ENCODE measurements around the gene CAPN11.
A peak's percentile ranks its signal among the peaks of the same experiment; 100 is the strongest.

CAPN11 gene

DNA sequence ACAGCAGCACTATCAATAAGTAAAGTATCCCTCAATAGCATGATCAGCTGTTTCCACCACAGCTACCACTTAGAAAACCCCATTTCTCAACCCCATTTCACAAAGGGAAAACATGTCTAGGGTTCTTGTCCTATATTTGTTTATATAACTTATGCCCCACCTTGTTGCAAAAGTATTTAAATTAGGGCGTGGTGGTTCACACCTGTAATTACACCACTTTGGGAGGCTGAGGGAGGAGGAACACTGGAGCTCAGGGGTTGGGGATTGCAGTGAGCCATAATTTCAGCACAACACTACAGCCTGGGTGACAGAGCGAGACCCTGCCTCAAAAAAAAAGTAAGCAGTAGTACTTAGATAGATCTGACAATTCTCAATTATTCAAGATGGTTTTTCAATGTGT is 35.1 kb upstream of the CAPN11 start:
- no peaks in the 10 kb centered on the region for H3K9me3 Mint-ChIP-seq
- peaks cover 52 to 64% of the 10 kb centered on the region in 2 donors for H3K4me1 Mint-ChIP-seq (ENCODE audit: low read depth in 2 of 2)
- H3K36me3 Mint-ChIP-seq (ENCODE audit: insufficient read depth) = peaks cover 17% of the 10 kb centered on the region
- ATAC-seq (replicated peaks) = no peak
- H3K4me3 Mint-ChIP-seq = peak overlapping the region; percentile 34 to 57
- no peak for DNase-seq
- H3K27me3 Mint-ChIP-seq = no peaks in the 10 kb centered on the region
- peak overlapping the region; percentile 86 to 88 for H3K27ac Mint-ChIP-seq

DNA sequence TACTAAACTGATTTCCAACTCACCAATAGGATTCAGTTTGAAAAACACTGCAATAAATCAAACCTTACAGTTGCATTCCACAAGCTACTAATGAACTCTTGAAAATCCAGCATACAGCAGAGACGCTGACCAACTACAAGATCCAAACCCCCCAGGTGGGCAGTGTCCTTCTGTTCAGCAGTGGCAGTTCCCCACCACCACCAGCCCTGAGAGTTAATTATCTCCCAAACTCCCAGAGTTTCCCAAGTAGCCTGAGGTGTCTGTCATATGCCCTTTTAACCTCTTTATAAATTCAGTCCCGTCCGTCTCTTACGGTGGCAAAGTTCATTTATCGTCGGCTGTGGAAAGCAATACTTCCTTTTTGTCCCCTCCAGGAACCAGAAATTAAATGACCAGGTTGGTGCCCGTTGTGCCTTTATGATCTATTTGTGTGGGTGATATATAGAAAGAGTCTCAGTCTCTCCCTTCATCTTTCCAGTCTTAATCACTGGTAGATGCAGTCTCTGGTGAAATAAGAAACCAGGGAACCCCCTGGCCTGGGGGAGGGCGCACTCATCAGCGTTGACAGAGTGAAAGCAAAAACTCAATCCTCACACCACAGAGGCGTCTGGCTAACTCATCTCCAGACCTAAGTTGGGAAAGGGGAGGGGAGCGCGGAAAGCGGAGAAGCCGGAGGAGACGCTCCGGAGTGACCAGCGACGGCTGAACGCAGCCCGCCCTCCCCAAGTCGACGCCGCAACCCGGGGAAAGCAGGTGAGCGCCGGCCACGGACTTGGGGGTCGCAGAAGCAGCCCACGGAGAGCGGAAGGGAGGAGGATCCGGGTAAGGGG is 32.1 kb upstream of the CAPN11 start:
- Mint-ChIP-seq H3K27ac (peak overlapping the region; percentile 99), H3K36me3 (ENCODE audit: insufficient read depth) (peaks cover 28% of the 10 kb centered on the region), H3K4me1 (ENCODE audit: low read depth in 2 of 2) (peaks cover 45 to 53% of the 10 kb centered on the region in 2 donors), H3K9me3 (no peaks in the 10 kb centered on the region), H3K27me3 (no peaks in the 10 kb centered on the region), H3K4me3 (peak overlapping the region; percentile 98)
- DNase-seq (peak; percentile 57 to 62 (median 61)), ATAC-seq (replicated peaks) (peak; percentile 66)

DNA sequence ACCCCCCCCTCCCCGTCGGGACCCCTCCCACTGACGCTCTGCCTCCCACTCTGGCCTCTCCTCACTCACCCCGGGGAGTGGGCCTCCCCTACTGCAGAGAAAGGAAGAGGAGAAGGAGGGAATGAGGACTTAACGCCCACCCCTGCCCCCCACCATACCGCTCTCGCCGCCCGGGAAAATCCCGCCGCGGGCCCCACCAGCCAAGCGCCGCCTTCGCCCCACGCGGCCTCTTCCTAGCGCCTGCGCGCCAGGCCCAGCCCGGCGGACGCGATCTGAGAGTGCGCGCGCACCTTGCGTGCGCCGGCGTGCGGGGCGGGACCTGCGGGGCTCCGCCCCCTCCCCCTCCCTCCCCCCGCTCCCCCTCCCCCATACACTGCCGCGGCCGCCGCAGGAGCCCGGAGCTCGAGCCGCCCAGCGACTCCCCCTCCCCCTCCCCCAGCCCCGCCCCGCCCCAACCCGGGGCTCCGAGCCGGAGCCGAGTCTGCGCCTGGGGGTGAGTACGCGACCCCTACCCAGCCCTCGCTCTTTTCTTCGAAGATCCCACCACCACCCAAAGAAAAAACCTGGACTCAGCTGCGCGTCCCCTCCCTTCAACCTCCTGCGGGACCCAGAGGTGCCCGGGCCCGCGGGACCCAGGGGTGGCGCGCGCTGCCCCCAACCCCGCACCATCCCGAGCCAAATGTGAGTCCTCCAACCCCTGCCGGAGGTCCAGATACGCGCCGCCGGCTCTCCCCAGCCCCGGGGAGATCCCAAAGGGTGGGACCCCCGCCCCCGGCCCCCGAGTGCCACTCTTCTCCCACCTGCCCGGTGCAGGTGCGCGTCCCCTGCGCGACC is 31.2 kb upstream of the CAPN11 start, which contains the start of the genes MRPL14 and TMEM63B:
Gene MRPL14, minus strand, starts transcription at position 267 of the 834 bp plus-strand sequence. CDS start 10,841 bp downstream, outside the sequence.
Gene TMEM63B, plus strand, starts transcription at position 369 of the 834 bp plus-strand sequence. CDS start 7,031 bp downstream, outside the sequence.
- Mint-ChIP-seq H3K4me3 (peak within 1 kb of the TSS; percentile 98), H3K4me1 (ENCODE audit: low read depth in 2 of 2) (peaks cover 47 to 57% of the 10 kb centered on the region in 2 donors), H3K36me3 (ENCODE audit: insufficient read depth) (peaks cover 32% of the 10 kb centered on the region), H3K27me3 (no peaks in the 10 kb centered on the region), H3K27ac (peak within 1 kb of the TSS; percentile 99), H3K9me3 (no peaks in the 10 kb centered on the region)
- DNase-seq = peak; percentile 83 to 91 (median 88)
- ATAC-seq (replicated peaks) = peak; percentile 85

GRCh38 chr6:44128020-44128917 is 30.4 kb upstream of the CAPN11 start:
- Mint-ChIP-seq H3K9me3 (no peaks in the 10 kb centered on the region), H3K4me3 (peak overlapping the region; percentile 98), H3K27me3 (no peaks in the 10 kb centered on the region), H3K27ac (peak overlapping the region; percentile 65 to 99), H3K4me1 (ENCODE audit: low read depth in 2 of 2) (peaks cover 38 to 53% of the 10 kb centered on the region in 2 donors), H3K36me3 (ENCODE audit: insufficient read depth) (peaks cover 32% of the 10 kb centered on the region)
- peak in 1 of 3 experiments; percentile 8 for DNase-seq
- ATAC-seq (replicated peaks) = no peak

DNA sequence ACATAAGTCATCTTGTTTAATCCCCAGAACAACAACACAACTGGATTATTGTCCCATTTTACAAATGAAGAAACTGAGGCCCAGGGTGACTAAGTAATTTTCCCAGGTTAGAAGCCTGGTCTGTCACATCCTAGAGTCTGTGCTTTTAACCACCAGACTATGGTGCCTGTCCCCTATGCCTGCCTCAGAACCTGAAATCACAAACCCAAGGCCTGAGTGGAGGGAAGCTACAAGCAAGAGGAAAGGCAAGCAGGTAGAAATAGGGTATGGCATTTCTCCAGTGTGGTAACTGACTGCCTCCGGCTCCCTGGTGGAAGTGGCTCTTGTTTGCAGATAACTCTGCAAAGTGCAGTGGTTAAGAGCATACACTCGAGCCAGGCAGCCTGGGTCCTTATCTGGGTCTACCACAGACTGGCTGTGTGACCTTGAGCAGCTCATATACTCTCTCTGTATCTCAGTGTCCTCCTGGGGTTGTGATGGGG is 28.7 kb upstream of the CAPN11 start:
- H3K36me3 Mint-ChIP-seq (ENCODE audit: insufficient read depth) = peaks cover 35% of the 10 kb centered on the region
- peaks cover 27 to 41% of the 10 kb centered on the region in 2 donors for H3K4me1 Mint-ChIP-seq (ENCODE audit: low read depth in 2 of 2)
- peak overlapping the region in 1 of 2 donors; percentile 77 for H3K27ac Mint-ChIP-seq

DNA sequence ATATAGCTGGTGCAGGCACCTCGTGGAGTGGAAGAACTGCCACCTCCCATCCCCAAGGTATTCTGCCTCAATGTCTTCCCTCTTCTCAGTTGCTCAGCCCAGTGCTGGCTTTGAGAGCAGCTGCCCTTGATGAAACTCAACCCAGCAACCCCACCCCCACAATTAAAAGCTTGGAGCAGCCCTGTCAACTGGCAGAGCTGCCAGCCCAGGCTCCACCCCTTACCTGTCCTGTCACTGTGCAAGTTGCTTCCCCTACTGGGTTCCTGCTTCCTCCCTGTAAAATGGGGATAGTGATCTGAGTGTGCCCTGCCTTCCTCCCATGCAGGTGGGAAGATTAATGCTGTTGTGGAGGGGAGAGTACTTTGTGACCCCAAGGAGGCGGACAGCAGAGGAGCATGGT is 26.7 kb upstream of the CAPN11 start:
- H3K9me3 Mint-ChIP-seq = no peaks in the 10 kb centered on the region

More for the DNA sequence above, 28.7 kb upstream of the CAPN11 start:
- no peaks in the 10 kb centered on the region for H3K27me3 Mint-ChIP-seq
- ATAC-seq (replicated peaks) (no peak), DNase-seq (no peak)
- no peaks in the 10 kb centered on the region for H3K9me3 Mint-ChIP-seq
- H3K4me3 Mint-ChIP-seq = peak overlapping the region; percentile 57 to 98

GRCh38 chr6:44132476-44132875 is 26.1 kb upstream of the CAPN11 start:
- Mint-ChIP-seq H3K9me3 (no peaks in the 10 kb centered on the region), H3K4me3 (no peak overlapping the region), H3K4me1 (ENCODE audit: low read depth in 2 of 2) (peaks cover 16 to 34% of the 10 kb centered on the region in 2 donors), H3K36me3 (ENCODE audit: insufficient read depth) (peaks cover 34% of the 10 kb centered on the region), H3K27ac (peak overlapping the region in 1 of 2 donors; percentile 23), H3K27me3 (no peaks in the 10 kb centered on the region)
- ATAC-seq (replicated peaks) = no peak
- DNase-seq = no peak

More for the DNA sequence above, 26.7 kb upstream of the CAPN11 start:
- no peaks in the 10 kb centered on the region for H3K27me3 Mint-ChIP-seq
- peaks cover 16 to 34% of the 10 kb centered on the region in 2 donors for H3K4me1 Mint-ChIP-seq (ENCODE audit: low read depth in 2 of 2)
- H3K27ac Mint-ChIP-seq = no peak overlapping the region
- DNase-seq = no peak
- peaks cover 35% of the 10 kb centered on the region for H3K36me3 Mint-ChIP-seq (ENCODE audit: insufficient read depth)
- H3K4me3 Mint-ChIP-seq = no peak overlapping the region
- ATAC-seq (replicated peaks) = no peak

DNA sequence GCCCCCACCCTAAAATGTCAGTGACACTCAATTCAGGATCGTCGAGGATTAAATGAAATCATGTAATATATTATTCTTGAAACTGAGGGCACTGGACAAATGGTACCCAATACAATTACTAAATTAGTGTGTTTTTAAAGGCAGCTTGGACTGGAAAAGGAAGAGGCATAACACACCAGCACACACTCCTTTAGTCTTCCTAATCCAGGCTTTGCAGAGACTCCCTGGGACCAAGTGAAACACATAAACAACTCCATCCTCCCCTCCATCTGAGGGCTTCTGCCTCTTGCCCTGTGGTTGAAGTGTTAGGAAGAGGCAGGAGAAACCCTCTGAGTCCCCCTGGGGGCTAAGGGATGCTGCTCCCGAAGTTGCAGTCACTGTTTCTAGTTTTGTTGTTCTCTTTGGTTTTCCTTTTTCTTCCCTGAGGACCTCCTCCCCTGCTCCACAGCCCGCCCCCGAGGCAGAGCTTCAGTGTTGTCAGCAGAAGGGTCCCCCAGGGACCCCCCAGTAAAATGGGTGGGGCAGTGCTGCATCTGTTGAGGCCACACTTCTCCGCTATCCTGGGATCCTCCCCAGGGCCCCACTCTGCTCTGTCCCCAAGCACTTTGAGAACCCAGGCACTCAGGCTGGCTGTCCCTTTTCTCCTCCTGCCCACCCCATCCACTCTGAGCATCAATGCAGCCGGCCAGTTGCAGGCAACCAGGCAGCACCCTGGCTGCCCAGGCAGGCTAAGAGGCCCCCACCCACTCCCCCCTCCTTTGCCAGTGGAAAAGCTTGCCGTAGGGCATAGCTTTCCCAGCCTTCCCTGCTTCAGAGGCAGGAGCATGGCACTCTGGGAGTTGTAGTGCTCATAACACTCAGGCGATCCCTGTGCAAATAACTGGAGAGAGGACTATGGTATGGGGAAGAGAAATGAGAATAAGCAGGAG is 25.4 kb upstream of the CAPN11 start:
- peak overlapping the region; percentile 23 to 79 for H3K27ac Mint-ChIP-seq
- peaks cover 15 to 32% of the 10 kb centered on the region in 2 donors for H3K4me1 Mint-ChIP-seq (ENCODE audit: low read depth in 2 of 2)
- ATAC-seq (replicated peaks) = no peak
- peaks cover 29% of the 10 kb centered on the region for H3K36me3 Mint-ChIP-seq (ENCODE audit: insufficient read depth)
- no peaks in the 10 kb centered on the region for H3K9me3 Mint-ChIP-seq
- H3K27me3 Mint-ChIP-seq = no peaks in the 10 kb centered on the region
- no peak for DNase-seq
- no peak overlapping the region for H3K4me3 Mint-ChIP-seq

GRCh38 chr6:44133981-44134711 is 24.5 kb upstream of the CAPN11 start:
- Mint-ChIP-seq H3K36me3 (ENCODE audit: insufficient read depth) (peaks cover 21% of the 10 kb centered on the region), H3K4me3 (no peak overlapping the region)
- no peak for ATAC-seq (replicated peaks)

GRCh38 chr6:44135173-44135758 is 23.4 kb upstream of the CAPN11 start:
- H3K4me3 Mint-ChIP-seq = no peak overlapping the region
- ATAC-seq (replicated peaks) = no peak
- no peak for DNase-seq
- H3K27ac Mint-ChIP-seq = peak overlapping the region in 1 of 2 donors; percentile 33
- peaks cover 15% of the 10 kb centered on the region for H3K36me3 Mint-ChIP-seq (ENCODE audit: insufficient read depth)
- H3K4me1 Mint-ChIP-seq (ENCODE audit: low read depth in 2 of 2) = peaks cover 9 to 22% of the 10 kb centered on the region in 2 donors
- no peaks in the 10 kb centered on the region for H3K9me3 Mint-ChIP-seq
- no peaks in the 10 kb centered on the region for H3K27me3 Mint-ChIP-seq

More at GRCh38 chr6:44133981-44134711, 24.5 kb upstream of the CAPN11 start:
- Mint-ChIP-seq H3K4me1 (ENCODE audit: low read depth in 2 of 2) (peaks cover 10 to 29% of the 10 kb centered on the region in 2 donors), H3K27me3 (no peaks in the 10 kb centered on the region), H3K27ac (peak overlapping the region; percentile 62 to 79), H3K9me3 (no peaks in the 10 kb centered on the region)
- no peak for DNase-seq

DNA sequence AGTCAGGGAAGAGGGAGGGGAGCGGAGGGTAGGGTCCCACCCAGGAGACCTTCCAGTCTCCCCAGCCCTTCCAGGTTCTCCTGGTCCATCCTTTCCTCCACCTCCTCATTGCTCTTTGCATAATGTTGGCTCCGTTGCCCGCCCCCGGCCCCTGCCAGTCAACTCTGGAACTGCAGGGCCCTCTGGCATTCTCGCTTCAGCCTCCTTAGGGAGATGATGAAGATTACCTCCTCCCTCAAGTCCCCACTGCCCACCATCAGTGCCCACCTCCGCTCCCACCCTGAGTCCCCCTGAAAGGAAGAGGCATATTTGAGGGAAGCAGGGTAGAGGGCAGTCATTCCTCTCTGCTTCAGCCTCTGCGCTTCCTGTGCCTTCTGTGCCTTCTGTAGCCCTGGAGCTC is 22.7 kb upstream of the CAPN11 start:
- ATAC-seq (replicated peaks) (no peak), DNase-seq (no peak)
- H3K27me3 Mint-ChIP-seq = no peaks in the 10 kb centered on the region
- peaks cover 9 to 22% of the 10 kb centered on the region in 2 donors for H3K4me1 Mint-ChIP-seq (ENCODE audit: low read depth in 2 of 2)
- peak overlapping the region in 1 of 2 donors; percentile 33 for H3K27ac Mint-ChIP-seq
- no peak overlapping the region for H3K4me3 Mint-ChIP-seq
- H3K9me3 Mint-ChIP-seq = no peaks in the 10 kb centered on the region
- peaks cover 16% of the 10 kb centered on the region for H3K36me3 Mint-ChIP-seq (ENCODE audit: insufficient read depth)
